Liver (tissue), 3 donors: ENCODE data around the gene NFATC4.

ENCODE experiments used
- EGR1 ChIP-seq, 2 donors: IDR thresholded peaks; 2 replicates each; pipeline ENCODE4 v1.6.1; 2016 to 2018; ENCODE audit warnings: antibody characterized with exemption in 2 of 2, low read depth in 2 of 2
- RAD21 ChIP-seq, 2 donors: IDR thresholded peaks; 2 replicates each; pipeline ENCODE4 v1.6.1; 2016; ENCODE audit warnings: antibody characterized with exemption in 2 of 2, mild to moderate bottlenecking in 2 of 2
- TF ChIP-seq, protein P1 (sequence below): IDR thresholded peaks from 2 replicates; pipeline ENCODE4 v1.6.1; 2016; ENCODE audit warnings: antibody characterized with exemption, mild to moderate bottlenecking
- TF ChIP-seq, protein P2 (sequence below): fragments of 150-350 bp; IDR thresholded peaks from 2 replicates; pipeline ENCODE4 v1.5.1; 2017; ENCODE audit warnings: improper control_type of control experiment, low read depth, low read length; ENCODE audit not compliant: missing input control
- TF ChIP-seq, protein P3 (sequence below): IDR thresholded peaks from 2 replicates; pipeline ENCODE4 v1.6.1; 2016; ENCODE audit warnings: antibody characterized with exemption
- TF ChIP-seq, protein P4 (sequence below): IDR thresholded peaks from 2 replicates; pipeline ENCODE4 v1.6.1; 2016; ENCODE audit warnings: antibody characterized with exemption
- donor health status: healthy.
- donor health status: healthy.

DNA sequence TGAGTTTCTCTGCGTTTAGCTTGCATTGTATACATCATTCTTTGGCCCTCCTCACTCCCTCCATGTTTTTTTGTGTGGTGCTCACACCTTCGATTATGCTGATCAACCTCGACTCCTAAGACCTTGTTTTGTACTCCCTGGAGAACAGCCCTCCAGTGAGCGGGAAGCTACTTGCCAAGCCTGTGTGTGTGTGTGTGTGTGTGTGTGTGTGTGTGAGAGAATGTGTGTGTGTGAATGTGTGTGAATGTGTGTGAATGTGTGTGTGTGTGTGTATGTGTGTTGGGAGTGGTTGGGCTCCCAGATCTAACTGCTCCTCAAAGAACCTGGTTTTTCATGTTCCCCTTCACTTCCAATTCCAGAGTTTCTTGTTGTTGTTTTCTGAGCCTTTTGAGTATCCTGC lies 36.8 kb downstream of the NFATC4 start:
- TF ChIP-seq, protein P1, sequence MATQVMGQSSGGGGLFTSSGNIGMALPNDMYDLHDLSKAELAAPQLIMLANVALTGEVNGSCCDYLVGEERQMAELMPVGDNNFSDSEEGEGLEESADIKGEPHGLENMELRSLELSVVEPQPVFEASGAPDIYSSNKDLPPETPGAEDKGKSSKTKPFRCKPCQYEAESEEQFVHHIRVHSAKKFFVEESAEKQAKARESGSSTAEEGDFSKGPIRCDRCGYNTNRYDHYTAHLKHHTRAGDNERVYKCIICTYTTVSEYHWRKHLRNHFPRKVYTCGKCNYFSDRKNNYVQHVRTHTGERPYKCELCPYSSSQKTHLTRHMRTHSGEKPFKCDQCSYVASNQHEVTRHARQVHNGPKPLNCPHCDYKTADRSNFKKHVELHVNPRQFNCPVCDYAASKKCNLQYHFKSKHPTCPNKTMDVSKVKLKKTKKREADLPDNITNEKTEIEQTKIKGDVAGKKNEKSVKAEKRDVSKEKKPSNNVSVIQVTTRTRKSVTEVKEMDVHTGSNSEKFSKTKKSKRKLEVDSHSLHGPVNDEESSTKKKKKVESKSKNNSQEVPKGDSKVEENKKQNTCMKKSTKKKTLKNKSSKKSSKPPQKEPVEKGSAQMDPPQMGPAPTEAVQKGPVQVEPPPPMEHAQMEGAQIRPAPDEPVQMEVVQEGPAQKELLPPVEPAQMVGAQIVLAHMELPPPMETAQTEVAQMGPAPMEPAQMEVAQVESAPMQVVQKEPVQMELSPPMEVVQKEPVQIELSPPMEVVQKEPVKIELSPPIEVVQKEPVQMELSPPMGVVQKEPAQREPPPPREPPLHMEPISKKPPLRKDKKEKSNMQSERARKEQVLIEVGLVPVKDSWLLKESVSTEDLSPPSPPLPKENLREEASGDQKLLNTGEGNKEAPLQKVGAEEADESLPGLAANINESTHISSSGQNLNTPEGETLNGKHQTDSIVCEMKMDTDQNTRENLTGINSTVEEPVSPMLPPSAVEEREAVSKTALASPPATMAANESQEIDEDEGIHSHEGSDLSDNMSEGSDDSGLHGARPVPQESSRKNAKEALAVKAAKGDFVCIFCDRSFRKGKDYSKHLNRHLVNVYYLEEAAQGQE, result no peak
- TF ChIP-seq, protein P2, sequence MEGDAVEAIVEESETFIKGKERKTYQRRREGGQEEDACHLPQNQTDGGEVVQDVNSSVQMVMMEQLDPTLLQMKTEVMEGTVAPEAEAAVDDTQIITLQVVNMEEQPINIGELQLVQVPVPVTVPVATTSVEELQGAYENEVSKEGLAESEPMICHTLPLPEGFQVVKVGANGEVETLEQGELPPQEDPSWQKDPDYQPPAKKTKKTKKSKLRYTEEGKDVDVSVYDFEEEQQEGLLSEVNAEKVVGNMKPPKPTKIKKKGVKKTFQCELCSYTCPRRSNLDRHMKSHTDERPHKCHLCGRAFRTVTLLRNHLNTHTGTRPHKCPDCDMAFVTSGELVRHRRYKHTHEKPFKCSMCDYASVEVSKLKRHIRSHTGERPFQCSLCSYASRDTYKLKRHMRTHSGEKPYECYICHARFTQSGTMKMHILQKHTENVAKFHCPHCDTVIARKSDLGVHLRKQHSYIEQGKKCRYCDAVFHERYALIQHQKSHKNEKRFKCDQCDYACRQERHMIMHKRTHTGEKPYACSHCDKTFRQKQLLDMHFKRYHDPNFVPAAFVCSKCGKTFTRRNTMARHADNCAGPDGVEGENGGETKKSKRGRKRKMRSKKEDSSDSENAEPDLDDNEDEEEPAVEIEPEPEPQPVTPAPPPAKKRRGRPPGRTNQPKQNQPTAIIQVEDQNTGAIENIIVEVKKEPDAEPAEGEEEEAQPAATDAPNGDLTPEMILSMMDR, result no peak
- TF ChIP-seq, protein P3, sequence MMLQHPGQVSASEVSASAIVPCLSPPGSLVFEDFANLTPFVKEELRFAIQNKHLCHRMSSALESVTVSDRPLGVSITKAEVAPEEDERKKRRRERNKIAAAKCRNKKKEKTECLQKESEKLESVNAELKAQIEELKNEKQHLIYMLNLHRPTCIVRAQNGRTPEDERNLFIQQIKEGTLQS, result no peak
- TF ChIP-seq, protein P4, sequence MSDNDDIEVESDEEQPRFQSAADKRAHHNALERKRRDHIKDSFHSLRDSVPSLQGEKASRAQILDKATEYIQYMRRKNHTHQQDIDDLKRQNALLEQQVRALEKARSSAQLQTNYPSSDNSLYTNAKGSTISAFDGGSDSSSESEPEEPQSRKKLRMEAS, result no peak
- TF ChIP-seq EGR1 (IDR thresholded peaks at IDR 0.05; ENCODE audit: low read depth in 2 of 2) (no peak), RAD21 (IDR thresholded peaks at IDR 0.05) (no peak)
